ENCODE data around the gene CAVIN2.

DNA sequence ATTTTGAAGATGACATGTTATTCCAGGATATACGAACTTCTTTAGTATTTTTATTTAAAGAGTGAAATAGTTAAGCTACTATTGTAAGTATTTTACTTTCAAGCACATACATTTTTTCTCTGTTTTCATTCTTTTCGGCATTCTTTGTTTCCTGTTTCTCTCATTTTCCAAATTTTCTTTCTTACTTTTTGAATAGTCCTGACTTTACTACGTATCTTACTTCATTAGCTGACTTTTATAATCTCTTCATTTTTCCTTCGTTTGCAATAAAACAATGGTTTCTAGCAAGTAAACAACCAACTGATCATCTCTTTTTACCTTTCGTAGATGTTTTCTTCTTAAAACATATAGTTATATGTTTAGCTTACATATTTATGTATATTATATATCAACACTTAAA lies 11.8 kb downstream of the CAVIN2 start:
- TF ChIP-seq ZNF660 (tag by site-specific recombination; IDR thresholded peaks at IDR 0.05), result no peak
- TF ChIP-seq, protein P1, sequence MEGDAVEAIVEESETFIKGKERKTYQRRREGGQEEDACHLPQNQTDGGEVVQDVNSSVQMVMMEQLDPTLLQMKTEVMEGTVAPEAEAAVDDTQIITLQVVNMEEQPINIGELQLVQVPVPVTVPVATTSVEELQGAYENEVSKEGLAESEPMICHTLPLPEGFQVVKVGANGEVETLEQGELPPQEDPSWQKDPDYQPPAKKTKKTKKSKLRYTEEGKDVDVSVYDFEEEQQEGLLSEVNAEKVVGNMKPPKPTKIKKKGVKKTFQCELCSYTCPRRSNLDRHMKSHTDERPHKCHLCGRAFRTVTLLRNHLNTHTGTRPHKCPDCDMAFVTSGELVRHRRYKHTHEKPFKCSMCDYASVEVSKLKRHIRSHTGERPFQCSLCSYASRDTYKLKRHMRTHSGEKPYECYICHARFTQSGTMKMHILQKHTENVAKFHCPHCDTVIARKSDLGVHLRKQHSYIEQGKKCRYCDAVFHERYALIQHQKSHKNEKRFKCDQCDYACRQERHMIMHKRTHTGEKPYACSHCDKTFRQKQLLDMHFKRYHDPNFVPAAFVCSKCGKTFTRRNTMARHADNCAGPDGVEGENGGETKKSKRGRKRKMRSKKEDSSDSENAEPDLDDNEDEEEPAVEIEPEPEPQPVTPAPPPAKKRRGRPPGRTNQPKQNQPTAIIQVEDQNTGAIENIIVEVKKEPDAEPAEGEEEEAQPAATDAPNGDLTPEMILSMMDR (tag by site-specific recombination; IDR thresholded peaks at IDR 0.05), result no peak
- no peak for TF ChIP-seq ZNF175 (tag by site-specific recombination; IDR thresholded peaks at IDR 0.05)
- TF ChIP-seq, protein P2, sequence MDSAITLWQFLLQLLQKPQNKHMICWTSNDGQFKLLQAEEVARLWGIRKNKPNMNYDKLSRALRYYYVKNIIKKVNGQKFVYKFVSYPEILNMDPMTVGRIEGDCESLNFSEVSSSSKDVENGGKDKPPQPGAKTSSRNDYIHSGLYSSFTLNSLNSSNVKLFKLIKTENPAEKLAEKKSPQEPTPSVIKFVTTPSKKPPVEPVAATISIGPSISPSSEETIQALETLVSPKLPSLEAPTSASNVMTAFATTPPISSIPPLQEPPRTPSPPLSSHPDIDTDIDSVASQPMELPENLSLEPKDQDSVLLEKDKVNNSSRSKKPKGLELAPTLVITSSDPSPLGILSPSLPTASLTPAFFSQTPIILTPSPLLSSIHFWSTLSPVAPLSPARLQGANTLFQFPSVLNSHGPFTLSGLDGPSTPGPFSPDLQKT (IDR thresholded peaks at IDR 0.05; ENCODE audit: borderline replicate concordance, low read depth, low read length), result no peak
- TF ChIP-seq ZNF350 (tag by site-specific recombination; IDR thresholded peaks at IDR 0.05), result no peak
- TF ChIP-seq, protein P3, sequence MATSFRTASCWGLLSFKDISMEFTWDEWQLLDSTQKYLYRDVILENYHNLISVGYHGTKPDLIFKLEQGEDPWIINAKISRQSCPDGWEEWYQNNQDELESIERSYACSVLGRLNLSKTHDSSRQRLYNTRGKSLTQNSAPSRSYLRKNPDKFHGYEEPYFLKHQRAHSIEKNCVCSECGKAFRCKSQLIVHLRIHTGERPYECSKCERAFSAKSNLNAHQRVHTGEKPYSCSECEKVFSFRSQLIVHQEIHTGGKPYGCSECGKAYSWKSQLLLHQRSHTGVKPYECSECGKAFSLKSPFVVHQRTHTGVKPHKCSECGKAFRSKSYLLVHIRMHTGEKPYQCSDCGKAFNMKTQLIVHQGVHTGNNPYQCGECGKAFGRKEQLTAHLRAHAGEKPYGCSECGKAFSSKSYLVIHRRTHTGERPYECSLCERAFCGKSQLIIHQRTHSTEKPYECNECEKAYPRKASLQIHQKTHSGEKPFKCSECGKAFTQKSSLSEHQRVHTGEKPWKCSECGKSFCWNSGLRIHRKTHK (tag by site-specific recombination; IDR thresholded peaks at IDR 0.05), result no peak
- TF ChIP-seq ZNF214 (tag by site-specific recombination; IDR thresholded peaks at IDR 0.05; ENCODE audit: borderline replicate concordance), result no peak
- no peak for TF ChIP-seq ZNF174 (tag by site-specific recombination; IDR thresholded peaks at IDR 0.05)
- TF ChIP-seq ZNF10 (tag by site-specific recombination; IDR thresholded peaks at IDR 0.05), result no peak
- TF ChIP-seq, protein P4, sequence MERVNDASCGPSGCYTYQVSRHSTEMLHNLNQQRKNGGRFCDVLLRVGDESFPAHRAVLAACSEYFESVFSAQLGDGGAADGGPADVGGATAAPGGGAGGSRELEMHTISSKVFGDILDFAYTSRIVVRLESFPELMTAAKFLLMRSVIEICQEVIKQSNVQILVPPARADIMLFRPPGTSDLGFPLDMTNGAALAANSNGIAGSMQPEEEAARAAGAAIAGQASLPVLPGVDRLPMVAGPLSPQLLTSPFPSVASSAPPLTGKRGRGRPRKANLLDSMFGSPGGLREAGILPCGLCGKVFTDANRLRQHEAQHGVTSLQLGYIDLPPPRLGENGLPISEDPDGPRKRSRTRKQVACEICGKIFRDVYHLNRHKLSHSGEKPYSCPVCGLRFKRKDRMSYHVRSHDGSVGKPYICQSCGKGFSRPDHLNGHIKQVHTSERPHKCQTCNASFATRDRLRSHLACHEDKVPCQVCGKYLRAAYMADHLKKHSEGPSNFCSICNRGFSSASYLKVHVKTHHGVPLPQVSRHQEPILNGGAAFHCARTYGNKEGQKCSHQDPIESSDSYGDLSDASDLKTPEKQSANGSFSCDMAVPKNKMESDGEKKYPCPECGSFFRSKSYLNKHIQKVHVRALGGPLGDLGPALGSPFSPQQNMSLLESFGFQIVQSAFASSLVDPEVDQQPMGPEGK (tag by site-specific recombination; IDR thresholded peaks at IDR 0.05), result no peak
- TF ChIP-seq ZNF629 (tag by site-specific recombination; IDR thresholded peaks at IDR 0.05), result no peak
- no peak for TF ChIP-seq ZNF830 (tag by site-specific recombination; IDR thresholded peaks at IDR 0.05; ENCODE audit: low read depth)
- no peak for TF ChIP-seq ZNF510 (tag by site-specific recombination; IDR thresholded peaks at IDR 0.05; ENCODE audit: insufficient replicate concordance)
- no peak for TF ChIP-seq ZFHX2 (tag by site-specific recombination; conservative IDR thresholded peaks at IDR 0.05)

All from HEK293 (cell line).